Measurements from ENCODE around the gene TMEM266.

Gene TMEM266

DNA sequence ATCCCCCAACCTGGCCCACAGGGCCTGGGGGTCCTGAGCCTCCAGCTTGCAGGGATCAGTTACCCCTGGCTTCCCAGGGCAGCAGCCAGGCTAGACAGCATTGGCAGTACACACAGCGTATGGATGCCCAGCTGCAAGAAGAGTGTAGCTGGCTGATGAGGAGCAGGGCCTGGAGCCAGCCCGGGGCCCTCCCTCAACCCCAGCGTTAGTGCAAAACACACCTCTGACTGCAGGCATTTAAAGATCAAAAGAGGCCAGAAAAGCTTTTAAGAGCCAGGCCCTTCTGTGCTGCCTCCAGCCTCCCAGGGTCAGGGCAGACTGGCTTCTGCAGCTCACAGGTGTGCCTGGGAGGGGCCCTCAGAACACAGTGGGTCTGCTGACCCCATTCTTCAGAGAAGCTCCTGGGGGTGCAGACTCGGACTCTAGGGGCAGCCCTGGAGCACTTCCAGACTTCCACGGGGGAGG, 140.9 kb downstream of the TMEM266 start:
- no peaks in the 10 kb centered on the region for H3F3A ChIP-seq (ENCODE audit: insufficient read depth)
- no peak for TF ChIP-seq EZH2phosphoT487 (conservative IDR thresholded peaks at IDR 0.05; ENCODE audit: low read length)
- TF ChIP-seq CTCF (IDR thresholded peaks at IDR 0.05; ENCODE audit: insufficient read depth, low read length, poor library complexity, severe bottlenecking) = no peak

GRCh38 chr15:76201536-76202255, 141.9 kb downstream of the TMEM266 start:
- H3K9ac ChIP-seq (ENCODE audit: low read length) = no peak overlapping the region
- no peaks in the 10 kb centered on the region for H4K20me1 ChIP-seq (ENCODE audit: low read depth, low read length)
- no peaks in the 10 kb centered on the region for H3K9me3 ChIP-seq (ENCODE audit: insufficient read depth, low read length)
- no peaks in the 10 kb centered on the region for H3F3A ChIP-seq (ENCODE audit: insufficient read depth)
- no peak overlapping the region for H3K27ac ChIP-seq (ENCODE audit: low read depth, low read length)
- no peak overlapping the region for H3K4me2 ChIP-seq (ENCODE audit: low read depth, low read length, poor library complexity, severe bottlenecking)
- H3K4me3 ChIP-seq (ENCODE audit: insufficient read depth, low read length, poor library complexity, severe bottlenecking) = no peak overlapping the region
- H3K27me3 ChIP-seq (ENCODE audit: low read length) = no peaks in the 10 kb centered on the region
- no peak overlapping the region for H2AFZ ChIP-seq (ENCODE audit: low read depth, low read length, severe bottlenecking)
- TF ChIP-seq EZH2phosphoT487 (conservative IDR thresholded peaks at IDR 0.05; ENCODE audit: low read length) (no peak), CTCF (IDR thresholded peaks at IDR 0.05; ENCODE audit: insufficient read depth, low read length, poor library complexity, severe bottlenecking) (no peak)
- no peaks in the 10 kb centered on the region for H3K9me2 ChIP-seq (replicated peaks; ENCODE audit: insufficient read depth, low read length)
- H3K79me2 ChIP-seq (ENCODE audit: insufficient read depth, low read length) = no peaks in the 10 kb centered on the region
- no peaks in the 10 kb centered on the region for H3K36me3 ChIP-seq (ENCODE audit: low read length)

More for the DNA sequence above, 140.9 kb downstream of the TMEM266 start:
- Histone ChIP-seq H3K27ac (ENCODE audit: low read depth, low read length) (no peak overlapping the region), H3K4me2 (ENCODE audit: low read depth, low read length, poor library complexity, severe bottlenecking) (no peak overlapping the region), H3K9me2 (replicated peaks; ENCODE audit: insufficient read depth, low read length) (no peaks in the 10 kb centered on the region), H3K9me3 (ENCODE audit: insufficient read depth, low read length) (no peaks in the 10 kb centered on the region), H3K36me3 (ENCODE audit: low read length) (no peaks in the 10 kb centered on the region), H3K4me3 (ENCODE audit: insufficient read depth, low read length, poor library complexity, severe bottlenecking) (no peak overlapping the region), H4K20me1 (ENCODE audit: low read depth, low read length) (no peaks in the 10 kb centered on the region), H2AFZ (ENCODE audit: low read depth, low read length, severe bottlenecking) (no peak overlapping the region), H3K79me2 (ENCODE audit: insufficient read depth, low read length) (no peaks in the 10 kb centered on the region), H3K9ac (ENCODE audit: low read length) (no peak overlapping the region), H3K27me3 (ENCODE audit: low read length) (no peaks in the 10 kb centered on the region)

GRCh38 chr15:76203346-76204108, 143.7 kb downstream of the TMEM266 start:
- H3K36me3 ChIP-seq (ENCODE audit: low read length) = no peaks in the 10 kb centered on the region
- no peak overlapping the region for H3K27ac ChIP-seq (ENCODE audit: low read depth, low read length)
- H4K20me1 ChIP-seq (ENCODE audit: low read depth, low read length) = no peaks in the 10 kb centered on the region
- TF ChIP-seq CTCF (IDR thresholded peaks at IDR 0.05; ENCODE audit: insufficient read depth, low read length, poor library complexity, severe bottlenecking) (no peak), EZH2phosphoT487 (conservative IDR thresholded peaks at IDR 0.05; ENCODE audit: low read length) (no peak)
- no peaks in the 10 kb centered on the region for H3K79me2 ChIP-seq (ENCODE audit: insufficient read depth, low read length)
- H3K27me3 ChIP-seq (ENCODE audit: low read length) = no peaks in the 10 kb centered on the region
- H3K9ac ChIP-seq (ENCODE audit: low read length) = no peak overlapping the region
- H3K4me2 ChIP-seq (ENCODE audit: low read depth, low read length, poor library complexity, severe bottlenecking) = no peak overlapping the region
- H3K9me3 ChIP-seq (ENCODE audit: insufficient read depth, low read length) = no peaks in the 10 kb centered on the region
- H3F3A ChIP-seq (ENCODE audit: insufficient read depth) = no peaks in the 10 kb centered on the region
- H3K4me3 ChIP-seq (ENCODE audit: insufficient read depth, low read length, poor library complexity, severe bottlenecking) = no peak overlapping the region
- H3K9me2 ChIP-seq (replicated peaks; ENCODE audit: insufficient read depth, low read length) = no peaks in the 10 kb centered on the region
- H2AFZ ChIP-seq (ENCODE audit: low read depth, low read length, severe bottlenecking) = no peak overlapping the region
